ENCODE measurements around the gene DCC. TPM values are rescaled to one million over a fixed set of nuclear protein-coding genes. Genes with fewer than 3 reads are reported as not detected.

The DCC gene
- total RNA-seq, 4 donors from 2014 or later: 0.84 to 1.2 TPM; not detected in 2

DNA sequence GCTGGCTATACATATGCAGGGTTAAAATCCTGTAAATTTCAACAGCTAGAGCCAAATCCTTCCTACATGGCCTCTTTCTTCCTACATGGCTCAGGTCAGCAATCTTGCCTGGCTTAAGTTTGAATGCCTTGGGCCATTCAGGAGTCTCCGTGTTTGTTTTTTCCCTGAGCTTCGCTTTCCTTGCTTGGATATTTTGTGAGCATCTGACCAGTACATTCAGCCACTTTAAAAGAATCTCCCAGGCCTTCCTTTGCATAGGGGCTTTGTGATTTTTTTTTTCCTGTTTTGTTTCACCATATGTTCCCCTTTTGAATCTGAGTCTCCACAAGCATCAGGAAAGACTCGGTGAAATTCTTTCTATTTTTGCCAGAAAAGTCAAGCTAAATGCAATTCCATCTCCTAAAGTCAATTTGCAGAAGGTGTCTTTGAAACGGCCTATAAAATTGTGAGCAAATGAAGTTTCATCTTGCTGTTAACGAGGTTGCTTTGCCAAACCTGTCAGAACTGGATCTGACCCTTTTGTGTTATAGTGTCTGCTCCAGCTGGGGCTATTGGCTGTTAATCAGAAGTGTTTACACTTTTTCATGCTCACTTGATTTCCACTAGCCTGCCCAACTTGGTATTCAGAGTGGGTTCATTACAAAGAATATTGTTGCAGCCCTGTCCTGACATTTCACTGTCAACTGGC, 256.9 kb downstream of the DCC start:
- Histone ChIP-seq H3K9me3 (no peaks in the 10 kb centered on the region), H3K4me1 (no peaks in the 10 kb centered on the region), H3K4me3 (no peak overlapping the region), H3K27me3 (no peaks in the 10 kb centered on the region), H3K36me3 (no peaks in the 10 kb centered on the region), H3K27ac (no peak overlapping the region)
- DNase-seq (ENCODE audit: low spot score in 2 of 2): no peak
- 49 to 57% methylated on average over 5 of the region's 5 CpGs for WGBS, 2 donors
- TF ChIP-seq, protein P1, sequence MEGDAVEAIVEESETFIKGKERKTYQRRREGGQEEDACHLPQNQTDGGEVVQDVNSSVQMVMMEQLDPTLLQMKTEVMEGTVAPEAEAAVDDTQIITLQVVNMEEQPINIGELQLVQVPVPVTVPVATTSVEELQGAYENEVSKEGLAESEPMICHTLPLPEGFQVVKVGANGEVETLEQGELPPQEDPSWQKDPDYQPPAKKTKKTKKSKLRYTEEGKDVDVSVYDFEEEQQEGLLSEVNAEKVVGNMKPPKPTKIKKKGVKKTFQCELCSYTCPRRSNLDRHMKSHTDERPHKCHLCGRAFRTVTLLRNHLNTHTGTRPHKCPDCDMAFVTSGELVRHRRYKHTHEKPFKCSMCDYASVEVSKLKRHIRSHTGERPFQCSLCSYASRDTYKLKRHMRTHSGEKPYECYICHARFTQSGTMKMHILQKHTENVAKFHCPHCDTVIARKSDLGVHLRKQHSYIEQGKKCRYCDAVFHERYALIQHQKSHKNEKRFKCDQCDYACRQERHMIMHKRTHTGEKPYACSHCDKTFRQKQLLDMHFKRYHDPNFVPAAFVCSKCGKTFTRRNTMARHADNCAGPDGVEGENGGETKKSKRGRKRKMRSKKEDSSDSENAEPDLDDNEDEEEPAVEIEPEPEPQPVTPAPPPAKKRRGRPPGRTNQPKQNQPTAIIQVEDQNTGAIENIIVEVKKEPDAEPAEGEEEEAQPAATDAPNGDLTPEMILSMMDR (IDR thresholded peaks at IDR 0.05): no peak
- TF ChIP-seq POLR2A (IDR thresholded peaks at IDR 0.05): no peak
- TF ChIP-seq EP300 (IDR thresholded peaks at IDR 0.05): no peak

DNA sequence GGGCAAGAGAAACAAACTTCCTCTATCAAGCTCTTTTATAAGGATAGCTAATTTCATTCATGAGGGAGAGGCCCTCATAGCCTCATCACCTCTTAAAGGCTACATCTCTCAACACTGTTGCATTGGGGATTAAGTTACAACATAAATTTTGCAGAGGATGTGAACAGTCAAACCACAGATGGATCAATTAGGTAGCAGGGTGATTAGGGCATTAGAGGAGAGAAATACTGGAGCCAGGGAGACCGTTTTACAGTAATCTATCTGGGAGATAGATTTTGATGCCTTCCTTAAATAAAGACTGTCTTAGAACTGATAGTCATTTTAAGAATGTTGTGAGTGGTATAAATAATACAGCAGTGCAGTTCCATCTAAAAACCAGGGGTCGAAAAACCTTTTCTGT, 258.9 kb downstream of the DCC start:
- no peak for DNase-seq (ENCODE audit: low spot score in 2 of 2)
- Histone ChIP-seq H3K4me1 (no peaks in the 10 kb centered on the region), H3K27me3 (no peaks in the 10 kb centered on the region), H3K9me3 (no peaks in the 10 kb centered on the region), H3K27ac (no peak overlapping the region), H3K36me3 (no peaks in the 10 kb centered on the region), H3K4me3 (no peak overlapping the region)
- WGBS, 2 donors: 69 to 75% methylated on average over 2 of the region's 2 CpGs
- TF ChIP-seq POLR2A (IDR thresholded peaks at IDR 0.05) (no peak), EP300 (IDR thresholded peaks at IDR 0.05) (no peak)
- TF ChIP-seq, protein P1 (IDR thresholded peaks at IDR 0.05): no peak

DNA sequence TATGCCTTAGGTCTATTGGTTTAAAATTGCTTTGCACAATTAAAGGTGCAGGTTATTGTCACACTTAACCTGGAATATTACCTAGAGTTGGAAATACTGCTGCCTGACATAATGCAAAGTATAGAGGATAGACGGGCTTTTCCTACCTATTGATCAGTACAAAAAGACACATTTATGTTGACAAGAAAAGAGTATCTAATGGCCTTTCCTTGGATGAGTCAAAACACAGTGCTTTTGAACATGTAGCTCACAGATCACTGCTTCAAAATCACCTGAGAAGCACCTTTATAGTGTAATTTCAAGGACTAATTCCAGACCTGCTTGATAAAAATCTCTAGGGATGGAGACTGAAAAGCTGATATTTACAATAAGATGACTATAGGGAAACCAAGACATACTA, 262.8 kb downstream of the DCC start:
- 83 to 86% methylated on average over 1 of the region's 1 CpG for WGBS, 2 donors
- DNase-seq (ENCODE audit: low spot score in 2 of 2): no peak
- H3K27ac ChIP-seq: no peak overlapping the region
- H3K36me3 ChIP-seq: no peaks in the 10 kb centered on the region
- no peak overlapping the region for H3K4me3 ChIP-seq
- no peaks in the 10 kb centered on the region for H3K9me3 ChIP-seq
- TF ChIP-seq POLR2A (IDR thresholded peaks at IDR 0.05) (no peak), EP300 (IDR thresholded peaks at IDR 0.05) (no peak)
- TF ChIP-seq, protein P1 (IDR thresholded peaks at IDR 0.05): no peak
- no peaks in the 10 kb centered on the region for H3K27me3 ChIP-seq
- no peaks in the 10 kb centered on the region for H3K4me1 ChIP-seq

DNA sequence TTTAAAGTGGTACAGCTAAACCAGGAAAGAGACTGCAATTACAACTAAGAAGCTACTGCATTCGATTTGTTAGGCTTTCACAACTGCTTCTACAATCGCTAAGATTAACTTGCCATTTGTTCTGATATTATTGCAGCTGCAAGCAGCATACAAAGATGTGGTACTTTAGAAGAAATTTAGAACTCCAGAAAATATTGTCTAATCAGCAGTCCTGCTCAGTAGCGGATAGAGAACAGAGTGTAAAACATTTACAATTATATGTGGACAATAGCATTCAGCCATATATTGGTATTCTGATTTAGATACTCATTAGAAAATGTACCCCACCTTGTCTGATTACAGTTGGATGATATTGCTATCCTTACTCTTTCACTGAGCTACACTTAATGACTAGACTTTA, 265.3 kb downstream of the DCC start:
- H3K9me3 ChIP-seq: no peaks in the 10 kb centered on the region
- H3K36me3 ChIP-seq: no peaks in the 10 kb centered on the region
- no peaks in the 10 kb centered on the region for H3K4me1 ChIP-seq
- H3K27me3 ChIP-seq: no peaks in the 10 kb centered on the region
- DNase-seq (ENCODE audit: low spot score in 2 of 2): no peak
- no peak overlapping the region for H3K4me3 ChIP-seq
- no peak for TF ChIP-seq POLR2A (IDR thresholded peaks at IDR 0.05)
- no peak for TF ChIP-seq EP300 (IDR thresholded peaks at IDR 0.05)
- TF ChIP-seq, protein P1 (IDR thresholded peaks at IDR 0.05): no peak
- H3K27ac ChIP-seq: no peak overlapping the region
- 78 to 86% methylated on average over 3 of the region's 3 CpGs for WGBS, 2 donors

DNA sequence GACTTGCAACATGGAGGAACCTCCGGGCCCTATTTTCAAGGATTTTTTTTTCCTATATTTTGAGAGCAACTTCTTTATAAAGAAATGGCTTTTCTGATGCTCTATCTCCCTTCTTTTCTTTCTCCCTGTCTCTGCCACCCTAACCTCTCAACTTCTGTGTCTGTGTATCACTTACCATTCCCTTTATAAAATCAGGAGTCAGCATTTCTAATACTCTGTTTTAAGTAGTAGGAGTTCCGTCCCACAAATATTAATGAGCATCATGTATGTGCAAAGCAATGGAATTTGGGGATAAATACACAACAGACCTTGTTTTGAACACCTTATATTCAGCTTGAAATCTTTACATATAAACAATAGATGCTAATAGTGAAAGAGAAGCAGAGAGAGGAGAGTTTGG, 268.0 kb downstream of the DCC start:
- no peaks in the 10 kb centered on the region for H3K27me3 ChIP-seq
- H3K27ac ChIP-seq: no peak overlapping the region
- TF ChIP-seq, protein P1 (IDR thresholded peaks at IDR 0.05): no peak
- no peak for TF ChIP-seq POLR2A (IDR thresholded peaks at IDR 0.05)
- TF ChIP-seq EP300 (IDR thresholded peaks at IDR 0.05): no peak
- no peaks in the 10 kb centered on the region for H3K4me1 ChIP-seq
- no peak overlapping the region for H3K4me3 ChIP-seq
- H3K9me3 ChIP-seq: no peaks in the 10 kb centered on the region
- DNase-seq (ENCODE audit: low spot score in 2 of 2): no peak
- WGBS, 2 donors: 88 to 89% methylated on average over 2 of the region's 2 CpGs
- H3K36me3 ChIP-seq: no peaks in the 10 kb centered on the region

Data from tibial nerve (tissue), 4 donors.